K562 (cell line): Measurements from ENCODE around the gene GJD2. TPM values are rescaled to one million over a fixed set of nuclear protein-coding genes. Genes with fewer than 3 reads are reported as not detected.

Source experiments
- ATF3 ChIP-seq, 2 experiments: fragments of 450-650 bp in 1 of 2; sonication (generic) in 1 of 2; formaldehyde crosslinking in 1 of 2; IDR thresholded peaks in 1 of 2; conservative IDR thresholded peaks in 1 of 2; 2 replicates each; pipeline versions ENCODE4 v1.6.1 to v1.8.1; 2016 to 2023; ENCODE audit warnings: mild to moderate bottlenecking in 2 of 2, moderate library complexity in 2 of 2, inconsistent platforms in 1 of 2, missing genetic modification reagents in 1 of 2
- ATF6 ChIP-seq: sonication (generic); formaldehyde crosslinking; IDR thresholded peaks from 2 replicates; pipeline ENCODE4 v1.4.0; 2020; ENCODE audit warnings: mild to moderate bottlenecking, missing genetic modification reagents
- C11orf30 ChIP-seq: fragments of 450-650 bp; IDR thresholded peaks from 2 replicates; pipeline ENCODE4 v1.6.1; 2016; ENCODE audit warnings: low read depth, mild to moderate bottlenecking
- CBX8 ChIP-seq: fragments of 200-600 bp; sonication (generic); IDR thresholded peaks from 2 replicates; pipeline ENCODE4 v1.6.1; 2012; ENCODE audit warnings: borderline replicate concordance, mixed run types, low read depth, mild to moderate bottlenecking, moderate library complexity, mixed read lengths, low read length, control low read depth, inconsistent platforms; ENCODE audit not compliant: poor library complexity, severe bottlenecking; ENCODE audit errors: extremely low read depth
- FOXP1 ChIP-seq: sonication (generic); formaldehyde crosslinking; IDR thresholded peaks from 2 replicates; pipeline ENCODE4 v1.8.0; 2022; ENCODE audit warnings: mild to moderate bottlenecking, missing genetic modification reagents
- NFXL1 ChIP-seq: fragments of 450-650 bp; formaldehyde crosslinking; IDR thresholded peaks from 2 replicates; pipeline ENCODE4 v1.4.0; 2021; ENCODE audit warnings: mild to moderate bottlenecking
- RFX7 ChIP-seq: fragments of 250-450 bp; sonication (Bioruptor Pico); IDR thresholded peaks from 2 replicates; pipeline ENCODE4 v1.5.1; 2021; ENCODE audit warnings: mild to moderate bottlenecking
- TRIM25 ChIP-seq: fragments of 450-650 bp; IDR thresholded peaks from 2 replicates; pipeline ENCODE4 v1.7.0; 2016; ENCODE audit warnings: borderline replicate concordance
- XRCC5 ChIP-seq: fragments of 200-400 bp; formaldehyde crosslinking; IDR thresholded peaks from 2 replicates; pipeline ENCODE4 v1.6.1; 2017; ENCODE audit warnings: low read depth, mild to moderate bottlenecking, low read length
- ZBTB26 ChIP-seq: fragments of 450-650 bp; formaldehyde crosslinking; IDR thresholded peaks from 2 replicates; pipeline ENCODE4 v1.4.0; 2022; ENCODE audit warnings: missing genetic modification characterization
- ZEB2 ChIP-seq: fragments of 450-650 bp; IDR thresholded peaks from 2 replicates; pipeline ENCODE4 v1.6.1; 2016
- ZNF318 ChIP-seq, 2 experiments: fragments of 450-650 bp; IDR thresholded peaks; 2 replicates each; pipeline ENCODE4 v1.6.1; 2016; ENCODE audit warnings: mild to moderate bottlenecking in 2 of 2, borderline replicate concordance in 1 of 2, low read depth in 1 of 2, moderate library complexity in 1 of 2
- ZZZ3 ChIP-seq: fragments of 450-650 bp; IDR thresholded peaks from 2 replicates; pipeline ENCODE4 v1.6.1; 2016; ENCODE audit warnings: antibody characterized with exemption, mild to moderate bottlenecking, moderate library complexity
- polyA plus RNA-seq, 8 experiments: library from polyadenylated mRNA; depleted of rRNA in 4 of 8; stranded (reverse) in 5 of 8; unstranded in 3 of 8; fragments of >200 nt; fragmentation: Nextera tagmentation in 2 of 8; fragmentation: Illumina TruSeq in 1 of 8; extraction: Ambion mirVana in 2 of 8; extraction: Trizol in 1 of 8; gene quantifications; 2 replicates each; pipeline versions ENCODE4 v1.2.1 to v1.2.3, GENCODE V29; 2011 to 2014; ENCODE audit warnings: inconsistent platforms in 1 of 8, missing spikeins in 1 of 8
- total RNA-seq, 7 experiments: library from RNA; depleted of rRNA in 6 of 7; stranded (reverse); fragments of >200 nt in 6 of 7; fragmentation: Illumina TruSeq in 2 of 7; extraction: Trizol in 2 of 7; gene quantifications; 2 replicates each; pipeline versions ENCODE4 v1.2.1 to v1.2.3, GENCODE V29; 2011 to 2021; ENCODE audit warnings: low replicate concordance in 1 of 7

GJD2 gene
- total and polyA plus RNA-seq, 9 of the 15 experiments (the other 6 are each of a cell fraction or from before 2014, with no cell fraction given) = not detected

- TF ChIP-seq ZBTB26 (CRISPR knock-in tag) = no peak
- TF ChIP-seq FOXP1 = no peak
- TF ChIP-seq ZEB2 = no peak
- TF ChIP-seq ATF6 (CRISPR knock-in tag) = no peak
- no peak for TF ChIP-seq ZNF318 (IDR thresholded peaks at IDR 0.05; ENCODE audit: borderline replicate concordance in 1 of 2, low read depth in 1 of 2)
- no peak for TF ChIP-seq RFX7
- TF ChIP-seq NFXL1 (CRISPR knock-in tag) = no peak
- no peak for TF ChIP-seq CBX8
- no peak for TF ChIP-seq ZZZ3
- TF ChIP-seq TRIM25 = no peak
- TF ChIP-seq ATF3 (IDR thresholded peaks at IDR 0.05) = no peak
- TF ChIP-seq ATF3 (CRISPR knock-in tag; conservative IDR thresholded peaks at IDR 0.05) = no peak
- no peak for TF ChIP-seq XRCC5
- peak; percentile 46; the same call in 1 of the 2 replicates for TF ChIP-seq C11orf30
These were observed 53.3 kb downstream of the GJD2 start (continued) for GRCh38 chr15:34701536-34701935.
